Mesendoderm (in vitro differentiated cells): ENCODE measurements around the gene ECEL1.

ENCODE experiments used
- DNase-seq: peaks from one replicate; pipeline ENCODE4 v3.0.0; 2013
- H2AK5ac ChIP-seq: 2 replicates; pipeline ENCODE4 v1.6.1; 2013; ENCODE audit warnings: low read length, inconsistent platforms
- H2BK120ac ChIP-seq: 2 replicates; pipeline ENCODE4 v1.6.1; 2013; ENCODE audit warnings: low read depth, mild to moderate bottlenecking, low read length, moderate library complexity, mixed read lengths
- H2BK15ac ChIP-seq: replicated peaks from 2 replicates; pipeline ENCODE4 v1.6.1; 2013; ENCODE audit warnings: low read depth, mild to moderate bottlenecking, moderate library complexity
- H2BK5ac ChIP-seq: 2 replicates; pipeline ENCODE4 v1.6.1; 2013; ENCODE audit warnings: low read length, inconsistent platforms
- H3K18ac ChIP-seq: 2 replicates; pipeline ENCODE4 v1.6.1; 2013; ENCODE audit warnings: mild to moderate bottlenecking, low read length, mixed read lengths
- H3K23ac ChIP-seq: one replicate; pipeline ENCODE4 v1.6.1; 2013; ENCODE audit warnings: low read length
- H3K27ac ChIP-seq: 2 replicates; pipeline ENCODE4 v1.5.1; 2013; ENCODE audit warnings: low read depth, mild to moderate bottlenecking, inconsistent platforms, low read length, moderate library complexity
- H3K27me3 ChIP-seq: 2 replicates; pipeline ENCODE4 v1.6.1; 2013; ENCODE audit warnings: low read length, control low read depth, mild to moderate bottlenecking, inconsistent platforms; ENCODE audit not compliant: insufficient read depth, poor library complexity
- H3K36me3 ChIP-seq: 2 replicates; pipeline ENCODE4 v1.6.1; 2013; ENCODE audit warnings: low read length, inconsistent platforms; ENCODE audit not compliant: control insufficient read depth, insufficient read depth
- H3K4ac ChIP-seq: one replicate; pipeline ENCODE4 v1.6.1; 2013; ENCODE audit warnings: low read depth, mild to moderate bottlenecking, low read length, moderate library complexity
- H3K4me1 ChIP-seq: 2 replicates; pipeline ENCODE4 v1.6.1; 2013; ENCODE audit warnings: low read depth, low read length, inconsistent platforms; ENCODE audit not compliant: control insufficient read depth
- H3K4me2 ChIP-seq: 2 replicates; pipeline ENCODE4 v1.6.1; 2013; ENCODE audit warnings: low read length
- H3K4me3 ChIP-seq: 2 replicates; pipeline ENCODE4 v1.5.1; 2013; ENCODE audit warnings: mild to moderate bottlenecking, low read length
- H3K56ac ChIP-seq: one replicate; pipeline ENCODE4 v1.6.1; 2013; ENCODE audit warnings: low read length
- H3K79me1 ChIP-seq: 2 replicates; pipeline ENCODE4 v1.6.1; 2013; ENCODE audit warnings: low read length, inconsistent platforms
- H3K79me2 ChIP-seq: 2 replicates; pipeline ENCODE4 v1.6.1; 2013; ENCODE audit warnings: mild to moderate bottlenecking, low read length; ENCODE audit not compliant: control insufficient read depth, insufficient read depth
- H3K9ac ChIP-seq: 2 replicates; pipeline ENCODE4 v1.6.1; 2013; ENCODE audit warnings: low read length, inconsistent platforms
- H4K5ac ChIP-seq: one replicate; pipeline ENCODE4 v1.6.1; 2013; ENCODE audit warnings: low read length
- H4K8ac ChIP-seq: one replicate; pipeline ENCODE4 v1.6.1; 2013; ENCODE audit warnings: low read depth, mild to moderate bottlenecking, control low read depth, low read length, moderate library complexity
- WGBS: extraction: QIAGEN DNeasy Blood & Tissue Kit; methylation state at CpG from one replicate; pipeline ENCODE4 v1.1.7; 2013; ENCODE audit warnings: low lambda C conversion rate, missing lambda C conversion rate; ENCODE audit not compliant: insufficient coverage; ENCODE audit errors: extremely low coverage; 5-methylcytosine and 5-hydroxymethylcytosine counted together

The ECEL1 gene

DNA sequence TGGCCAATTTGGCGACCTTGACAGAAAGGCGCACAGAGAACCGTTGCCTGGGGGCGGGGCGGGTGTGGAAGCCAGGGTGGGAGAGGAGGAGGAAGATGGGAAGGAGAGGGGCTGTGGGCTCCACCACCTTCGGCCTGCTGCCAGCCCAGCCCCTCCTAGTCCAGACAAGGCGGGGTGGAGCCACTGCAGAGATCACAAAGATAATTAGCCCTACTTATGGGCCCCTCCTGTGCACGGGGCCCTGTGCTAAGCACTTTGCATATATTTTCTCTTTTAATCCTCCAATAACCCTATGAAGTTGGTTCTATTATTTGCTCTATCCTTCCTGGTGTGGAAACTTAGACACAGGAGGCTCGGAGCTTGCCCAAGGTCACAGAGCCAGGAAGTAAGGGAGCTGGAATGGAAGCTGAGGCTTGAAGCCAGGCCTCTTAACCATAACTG, 13.7 kb upstream of the ECEL1 start:
- no peak overlapping the region for H3K4me2 ChIP-seq
- H3K36me3 ChIP-seq: no peaks in the 10 kb centered on the region
- H2BK15ac ChIP-seq: no peak overlapping the region
- H2AK5ac ChIP-seq: no peak overlapping the region
- H3K18ac ChIP-seq: no peak overlapping the region
- WGBS: no CpG with 5 or more reads among the region's 9 CpGs
- H3K79me1 ChIP-seq: no peaks in the 10 kb centered on the region
- no peak overlapping the region for H4K5ac ChIP-seq
- no peak overlapping the region for H2BK5ac ChIP-seq
- peaks cover 10% of the 10 kb centered on the region for H3K27me3 ChIP-seq
- no peak overlapping the region for H2BK120ac ChIP-seq
- no peak overlapping the region for H3K9ac ChIP-seq
- no peak overlapping the region for H3K56ac ChIP-seq
- no peak overlapping the region for H4K8ac ChIP-seq
- no peak overlapping the region for H3K4ac ChIP-seq
- no peaks in the 10 kb centered on the region for H3K79me2 ChIP-seq
- H3K4me3 ChIP-seq: no peak overlapping the region
- peaks cover 2% of the 10 kb centered on the region for H3K4me1 ChIP-seq
- no peak for DNase-seq
- no peak overlapping the region for H3K23ac ChIP-seq
- no peak overlapping the region for H3K27ac ChIP-seq

DNA sequence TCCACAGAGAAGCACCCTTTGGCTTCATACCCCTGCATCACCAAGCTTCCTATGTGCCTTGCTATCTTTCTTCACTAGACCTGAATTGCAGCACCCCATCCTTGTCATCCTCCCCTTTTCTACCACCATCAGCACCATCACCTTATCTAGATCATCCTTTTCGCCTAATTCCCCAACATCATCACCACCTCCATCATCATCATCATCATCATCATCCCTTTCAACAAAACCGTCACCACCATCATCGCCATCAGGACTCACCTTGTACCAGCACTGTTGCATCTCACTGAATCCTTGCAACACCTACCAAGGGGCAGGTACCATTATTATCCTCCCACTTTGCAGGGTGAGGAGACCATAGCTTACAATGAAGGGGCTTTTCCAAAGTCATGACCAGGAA, 10.8 kb upstream of the ECEL1 start:
- Histone ChIP-seq H3K79me2 (no peaks in the 10 kb centered on the region), H2AK5ac (no peak overlapping the region), H3K18ac (no peak overlapping the region), H3K79me1 (no peaks in the 10 kb centered on the region), H3K27ac (no peak overlapping the region), H2BK5ac (no peak overlapping the region), H3K36me3 (no peaks in the 10 kb centered on the region), H3K4me2 (no peak overlapping the region), H3K4me1 (peaks cover 2% of the 10 kb centered on the region), H4K5ac (no peak overlapping the region), H3K9ac (no peak overlapping the region), H3K23ac (no peak overlapping the region), H2BK120ac (no peak overlapping the region), H3K56ac (no peak overlapping the region), H2BK15ac (no peak overlapping the region), H3K27me3 (no peaks in the 10 kb centered on the region), H4K8ac (no peak overlapping the region), H3K4me3 (no peak overlapping the region), H3K4ac (no peak overlapping the region)
- 100% methylated on average over 1 of the region's 3 CpGs for WGBS
- DNase-seq: no peak

DNA sequence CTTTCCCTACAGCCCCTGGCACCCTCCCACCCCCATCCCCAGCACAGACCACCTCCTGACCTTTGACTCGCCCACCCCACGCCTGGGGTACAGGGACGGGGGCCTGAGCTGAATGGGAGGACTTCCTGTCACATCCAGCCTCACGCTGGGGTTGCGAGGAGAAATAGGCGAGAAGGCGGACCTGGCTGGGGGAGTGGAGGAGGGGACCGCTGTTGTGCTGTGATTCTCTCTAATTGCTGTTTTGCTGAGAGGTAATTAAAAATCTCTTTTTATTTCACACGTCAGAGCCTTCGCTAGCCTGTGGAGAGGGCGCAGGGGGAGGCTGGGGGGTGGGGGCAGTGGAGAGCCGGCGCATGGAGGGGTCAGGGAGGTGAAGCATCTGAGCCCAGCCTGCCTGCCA, 9.7 kb upstream of the ECEL1 start:
- H3K9ac ChIP-seq: no peak overlapping the region
- no peak overlapping the region for H3K23ac ChIP-seq
- no peak overlapping the region for H3K27ac ChIP-seq
- no peak overlapping the region for H4K8ac ChIP-seq
- H4K5ac ChIP-seq: no peak overlapping the region
- DNase-seq: no peak
- H2BK120ac ChIP-seq: no peak overlapping the region
- H2AK5ac ChIP-seq: no peak overlapping the region
- no peak overlapping the region for H2BK15ac ChIP-seq
- H3K79me2 ChIP-seq: no peaks in the 10 kb centered on the region
- H3K4me1 ChIP-seq: no peaks in the 10 kb centered on the region
- H3K18ac ChIP-seq: no peak overlapping the region
- H3K56ac ChIP-seq: no peak overlapping the region
- no peaks in the 10 kb centered on the region for H3K79me1 ChIP-seq
- no peak overlapping the region for H2BK5ac ChIP-seq
- no peak overlapping the region for H3K4ac ChIP-seq
- H3K4me2 ChIP-seq: no peak overlapping the region
- H3K4me3 ChIP-seq: no peak overlapping the region
- no peaks in the 10 kb centered on the region for H3K36me3 ChIP-seq
- no CpG with 5 or more reads among the region's 13 CpGs for WGBS
- no peaks in the 10 kb centered on the region for H3K27me3 ChIP-seq

DNA sequence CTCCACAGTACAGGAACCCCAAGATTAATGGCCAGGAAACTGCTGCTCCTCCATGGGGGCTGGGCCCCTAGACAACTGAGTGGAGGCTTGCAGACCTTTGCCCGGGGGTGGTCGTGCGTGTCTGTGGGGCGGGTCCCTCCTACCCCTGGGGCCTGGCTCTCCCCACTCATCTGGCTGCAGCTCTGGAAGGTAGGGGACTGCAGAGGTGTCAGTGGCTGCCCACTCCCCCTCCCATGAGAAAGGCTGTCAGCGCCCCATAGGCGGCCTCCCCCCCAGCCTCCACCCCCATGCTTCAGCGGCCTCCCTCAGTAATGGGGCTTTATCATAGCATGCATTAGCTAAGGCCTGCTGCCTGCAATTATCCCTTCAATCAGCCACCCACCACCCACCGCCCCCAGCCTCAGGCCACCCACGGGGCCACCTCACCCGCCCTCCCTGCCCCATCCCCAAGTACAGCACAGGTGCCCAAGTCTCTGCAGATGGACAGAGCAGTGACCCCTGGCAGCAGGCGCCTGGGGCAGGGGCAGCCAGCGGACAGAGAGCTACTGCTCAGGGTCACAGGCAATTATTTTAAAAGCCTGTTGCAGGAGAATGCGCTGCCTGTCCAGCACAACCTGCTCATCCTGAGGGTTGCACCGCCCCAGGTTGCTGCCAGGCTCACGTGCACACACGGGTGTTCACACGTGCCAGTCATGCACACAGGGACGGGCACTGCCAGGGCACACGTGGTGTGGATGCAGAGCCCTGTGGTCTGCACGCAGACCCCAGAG, 9.1 kb upstream of the ECEL1 start:
- H3K79me1 ChIP-seq: no peaks in the 10 kb centered on the region
- H2BK120ac ChIP-seq: no peak overlapping the region
- H3K4me2 ChIP-seq: no peak overlapping the region
- H3K36me3 ChIP-seq: no peaks in the 10 kb centered on the region
- H3K27me3 ChIP-seq: no peaks in the 10 kb centered on the region
- H3K56ac ChIP-seq: no peak overlapping the region
- H3K4me3 ChIP-seq: no peak overlapping the region
- no peak overlapping the region for H3K23ac ChIP-seq
- no peak overlapping the region for H4K8ac ChIP-seq
- H2BK5ac ChIP-seq: no peak overlapping the region
- no peak overlapping the region for H3K9ac ChIP-seq
- H3K18ac ChIP-seq: no peak overlapping the region
- H4K5ac ChIP-seq: no peak overlapping the region
- no peaks in the 10 kb centered on the region for H3K79me2 ChIP-seq
- no peak overlapping the region for H3K27ac ChIP-seq
- DNase-seq: no peak
- no peaks in the 10 kb centered on the region for H3K4me1 ChIP-seq
- no peak overlapping the region for H3K4ac ChIP-seq
- no CpG with 5 or more reads among the region's 20 CpGs for WGBS
- H2BK15ac ChIP-seq: no peak overlapping the region
- no peak overlapping the region for H2AK5ac ChIP-seq

DNA sequence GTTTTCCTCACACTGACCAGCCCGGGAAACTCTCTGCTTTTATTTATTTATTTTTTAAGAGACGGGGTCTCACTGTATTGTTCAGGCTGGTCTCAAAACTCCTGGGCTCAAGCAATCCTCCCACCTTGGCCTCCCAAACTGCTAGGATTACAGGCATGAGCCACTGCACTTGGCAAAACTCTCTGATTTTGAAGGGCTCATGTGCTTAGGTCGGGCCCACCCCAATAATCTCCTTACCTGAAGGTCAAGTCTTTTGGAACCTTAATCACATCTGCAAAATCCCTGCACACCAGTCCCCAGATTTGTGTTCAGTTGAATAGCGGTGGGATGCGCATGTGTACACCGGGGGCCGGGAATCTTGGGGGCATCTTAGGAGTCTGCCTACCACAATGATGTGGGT, 7.7 kb upstream of the ECEL1 start:
- no peak for DNase-seq
- Histone ChIP-seq H3K27ac (no peak overlapping the region), H2BK120ac (no peak overlapping the region), H3K23ac (no peak overlapping the region), H3K9ac (no peak overlapping the region), H2BK15ac (no peak overlapping the region), H2AK5ac (no peak overlapping the region), H3K79me1 (no peaks in the 10 kb centered on the region), H3K36me3 (no peaks in the 10 kb centered on the region), H3K79me2 (no peaks in the 10 kb centered on the region), H4K5ac (no peak overlapping the region), H3K4me2 (no peak overlapping the region), H2BK5ac (no peak overlapping the region), H3K4me1 (no peaks in the 10 kb centered on the region), H4K8ac (no peak overlapping the region), H3K56ac (no peak overlapping the region), H3K18ac (no peak overlapping the region), H3K4me3 (no peak overlapping the region), H3K4ac (no peak overlapping the region), H3K27me3 (no peaks in the 10 kb centered on the region)
- no CpG with 5 or more reads among the region's 7 CpGs for WGBS

DNA sequence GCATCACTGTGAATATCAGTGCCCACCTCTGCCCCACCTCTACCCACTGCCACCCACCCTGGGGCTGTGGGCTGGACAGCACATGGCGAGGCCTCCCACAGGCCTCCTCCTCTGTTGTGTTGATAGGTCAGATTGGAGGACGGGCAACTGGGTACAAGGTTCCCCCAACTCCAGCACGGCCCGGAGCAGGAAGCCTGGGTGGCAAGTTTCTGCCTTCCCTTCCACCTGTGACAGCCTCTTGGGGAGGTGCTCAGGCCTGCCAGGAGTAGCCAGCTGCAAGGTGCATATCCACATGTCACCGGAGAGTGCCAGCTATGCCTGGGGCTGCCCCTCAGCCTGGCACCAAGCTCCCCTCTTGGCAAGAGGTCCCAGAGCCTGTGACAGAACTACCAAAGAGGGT, 6.9 kb upstream of the ECEL1 start:
- Histone ChIP-seq H3K27ac (no peak overlapping the region), H3K79me1 (no peaks in the 10 kb centered on the region), H3K4me1 (no peaks in the 10 kb centered on the region), H3K4ac (no peak overlapping the region), H2BK120ac (no peak overlapping the region), H3K23ac (no peak overlapping the region), H3K4me3 (no peak overlapping the region), H2BK5ac (no peak overlapping the region), H3K56ac (no peak overlapping the region), H4K8ac (no peak overlapping the region), H3K4me2 (no peak overlapping the region), H2BK15ac (no peak overlapping the region), H2AK5ac (no peak overlapping the region), H3K36me3 (no peaks in the 10 kb centered on the region), H3K18ac (no peak overlapping the region), H3K9ac (no peak overlapping the region), H3K27me3 (no peaks in the 10 kb centered on the region), H4K5ac (no peak overlapping the region), H3K79me2 (no peaks in the 10 kb centered on the region)
- DNase-seq: no peak
- no CpG with 5 or more reads among the region's 5 CpGs for WGBS
